ENCODE measurements around the gene SYT14. TPM values are rescaled to one million over a fixed set of nuclear protein-coding genes. Genes with fewer than 3 reads are reported as not detected.

Gene SYT14
- total RNA-seq, 2 donors from 2014 or later = 6.2 to 7.1 TPM

DNA sequence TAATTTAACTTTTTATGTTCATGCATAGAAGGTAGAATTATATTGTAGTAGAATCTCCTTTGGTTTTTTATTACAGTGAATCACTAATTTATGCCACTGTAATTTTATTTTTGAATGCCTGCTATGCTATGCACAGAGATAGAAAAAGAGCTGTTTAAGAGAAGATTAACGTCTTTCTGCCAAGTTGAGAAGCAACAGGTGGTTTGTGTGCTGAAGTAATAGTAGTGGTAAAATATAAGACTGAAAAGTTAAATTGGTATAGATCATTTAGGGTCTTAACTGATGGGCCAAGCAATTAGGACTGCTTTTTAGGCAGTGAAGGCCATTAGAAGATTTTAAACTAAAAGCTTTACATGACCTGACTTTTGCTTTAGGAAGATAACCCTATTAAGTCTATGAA, 115.1 kb downstream of the SYT14 start:
- WGBS, 2 experiments (ENCODE audit: insufficient coverage in 1 of 2, insufficient read length in 1 of 2) = 89 to 100% methylated on average over 1 of the region's 1 CpG
- no peak for DNase-seq
- H3K9me3 ChIP-seq (ENCODE audit: control insufficient read depth, low read length) = no peaks in the 10 kb centered on the region
- no peak overlapping the region for H3K27ac ChIP-seq (ENCODE audit: low read depth, low read length)
- TF ChIP-seq, protein P1, sequence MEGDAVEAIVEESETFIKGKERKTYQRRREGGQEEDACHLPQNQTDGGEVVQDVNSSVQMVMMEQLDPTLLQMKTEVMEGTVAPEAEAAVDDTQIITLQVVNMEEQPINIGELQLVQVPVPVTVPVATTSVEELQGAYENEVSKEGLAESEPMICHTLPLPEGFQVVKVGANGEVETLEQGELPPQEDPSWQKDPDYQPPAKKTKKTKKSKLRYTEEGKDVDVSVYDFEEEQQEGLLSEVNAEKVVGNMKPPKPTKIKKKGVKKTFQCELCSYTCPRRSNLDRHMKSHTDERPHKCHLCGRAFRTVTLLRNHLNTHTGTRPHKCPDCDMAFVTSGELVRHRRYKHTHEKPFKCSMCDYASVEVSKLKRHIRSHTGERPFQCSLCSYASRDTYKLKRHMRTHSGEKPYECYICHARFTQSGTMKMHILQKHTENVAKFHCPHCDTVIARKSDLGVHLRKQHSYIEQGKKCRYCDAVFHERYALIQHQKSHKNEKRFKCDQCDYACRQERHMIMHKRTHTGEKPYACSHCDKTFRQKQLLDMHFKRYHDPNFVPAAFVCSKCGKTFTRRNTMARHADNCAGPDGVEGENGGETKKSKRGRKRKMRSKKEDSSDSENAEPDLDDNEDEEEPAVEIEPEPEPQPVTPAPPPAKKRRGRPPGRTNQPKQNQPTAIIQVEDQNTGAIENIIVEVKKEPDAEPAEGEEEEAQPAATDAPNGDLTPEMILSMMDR (conservative IDR thresholded peaks at IDR 0.05) = no peak
- no peaks in the 10 kb centered on the region for H3K4me1 ChIP-seq (ENCODE audit: control insufficient read depth, insufficient read depth, low read length)
- Mint-ChIP-seq H3K27me3 (ENCODE audit: insufficient read depth) (no peaks in the 10 kb centered on the region), H3K36me3 (ENCODE audit: low read depth) (peaks cover 24% of the 10 kb centered on the region), H3K4me1 (no peaks in the 10 kb centered on the region), H3K27ac (no peak overlapping the region), H3K4me3 (no peak overlapping the region), H3K9me3 (peaks cover 18% of the 10 kb centered on the region)
- no peak overlapping the region for H3K9ac ChIP-seq (ENCODE audit: extremely low read depth, low read length, poor library complexity, severe bottlenecking)
- H3K27me3 ChIP-seq (ENCODE audit: control insufficient read depth, insufficient read depth, low read length, poor library complexity, severe bottlenecking) = no peaks in the 10 kb centered on the region
- no peak overlapping the region for H3K4me3 ChIP-seq (ENCODE audit: low read length)
- no peaks in the 10 kb centered on the region for H3K36me3 ChIP-seq (ENCODE audit: control insufficient read depth, insufficient read depth, low read length)

DNA sequence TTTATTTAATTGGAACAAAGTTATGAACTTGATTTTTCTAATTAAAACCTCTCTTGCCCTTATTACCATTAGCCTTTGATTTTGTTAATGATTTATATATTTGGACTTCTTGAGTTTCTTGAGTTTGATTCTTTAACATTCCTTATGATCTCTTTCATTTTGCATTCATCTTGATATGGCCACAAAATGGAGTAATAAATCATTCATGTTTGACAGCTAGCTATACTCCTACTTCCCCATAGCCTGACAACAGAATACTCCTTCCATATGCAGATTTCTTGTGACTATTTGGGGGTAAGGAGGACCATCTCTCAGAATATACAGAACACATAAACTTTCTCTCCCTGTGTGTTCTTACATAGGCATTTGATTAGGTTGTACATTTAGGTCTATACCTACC, 119.6 kb downstream of the SYT14 start:
- H3K4me1 ChIP-seq (ENCODE audit: control insufficient read depth, insufficient read depth, low read length) = no peaks in the 10 kb centered on the region
- DNase-seq = no peak
- H3K4me3 ChIP-seq (ENCODE audit: low read length) = no peak overlapping the region
- H3K9ac ChIP-seq (ENCODE audit: extremely low read depth, low read length, poor library complexity, severe bottlenecking) = no peak overlapping the region
- H3K4me3 Mint-ChIP-seq = no peak overlapping the region
- no peak overlapping the region for H3K27ac ChIP-seq (ENCODE audit: low read depth, low read length)
- H3K4me1 Mint-ChIP-seq = no peaks in the 10 kb centered on the region
- TF ChIP-seq, protein P1 (conservative IDR thresholded peaks at IDR 0.05) = no peak
- no peaks in the 10 kb centered on the region for H3K9me3 Mint-ChIP-seq
- no peaks in the 10 kb centered on the region for H3K27me3 ChIP-seq (ENCODE audit: control insufficient read depth, insufficient read depth, low read length, poor library complexity, severe bottlenecking)
- no peaks in the 10 kb centered on the region for H3K9me3 ChIP-seq (ENCODE audit: control insufficient read depth, low read length)
- H3K36me3 Mint-ChIP-seq (ENCODE audit: low read depth) = no peaks in the 10 kb centered on the region
- H3K27me3 Mint-ChIP-seq (ENCODE audit: insufficient read depth) = no peaks in the 10 kb centered on the region
- no peaks in the 10 kb centered on the region for H3K36me3 ChIP-seq (ENCODE audit: control insufficient read depth, insufficient read depth, low read length)
- no peak overlapping the region for H3K27ac Mint-ChIP-seq

DNA sequence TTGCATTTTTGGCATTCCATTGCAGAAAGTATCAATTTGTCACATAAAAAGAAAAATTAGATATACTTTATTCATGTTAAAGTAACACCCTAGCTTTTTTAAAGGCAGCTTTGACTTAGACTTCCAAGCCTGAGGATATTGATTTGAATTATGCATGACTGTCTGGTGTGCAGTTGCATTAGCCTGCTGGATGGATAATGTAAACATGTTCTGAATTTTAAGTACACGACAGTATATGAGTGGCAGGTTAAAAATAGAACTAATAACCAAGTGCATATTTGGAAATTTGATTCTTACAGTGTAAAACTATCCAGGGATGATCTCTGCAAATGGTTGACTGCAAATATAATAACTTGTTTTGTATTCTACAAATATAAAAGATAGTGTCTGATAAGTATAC, 124.0 kb downstream of the SYT14 start:
- H3K9ac ChIP-seq (ENCODE audit: extremely low read depth, low read length, poor library complexity, severe bottlenecking) = no peak overlapping the region
- peaks cover 4% of the 10 kb centered on the region for H3K9me3 ChIP-seq (ENCODE audit: control insufficient read depth, low read length)
- 90% methylated on average over 1 of the region's 1 CpG; no CpG with 5 or more reads in 1 of the 2 experiments for WGBS, 2 experiments (ENCODE audit: insufficient coverage in 1 of 2, insufficient read length in 1 of 2)
- TF ChIP-seq, protein P1 (conservative IDR thresholded peaks at IDR 0.05) = no peak
- Mint-ChIP-seq H3K27ac (no peak overlapping the region), H3K9me3 (peaks cover 4% of the 10 kb centered on the region), H3K4me3 (no peak overlapping the region), H3K27me3 (ENCODE audit: insufficient read depth) (no peaks in the 10 kb centered on the region), H3K36me3 (ENCODE audit: low read depth) (no peaks in the 10 kb centered on the region), H3K4me1 (no peaks in the 10 kb centered on the region)
- no peaks in the 10 kb centered on the region for H3K27me3 ChIP-seq (ENCODE audit: control insufficient read depth, insufficient read depth, low read length, poor library complexity, severe bottlenecking)
- no peaks in the 10 kb centered on the region for H3K4me1 ChIP-seq (ENCODE audit: control insufficient read depth, insufficient read depth, low read length)
- no peak overlapping the region for H3K4me3 ChIP-seq (ENCODE audit: low read length)
- no peaks in the 10 kb centered on the region for H3K36me3 ChIP-seq (ENCODE audit: control insufficient read depth, insufficient read depth, low read length)
- no peak for DNase-seq
- peak overlapping the region; percentile 29 for H3K27ac ChIP-seq (ENCODE audit: low read depth, low read length)
